Transverse colon (tissue), 4 donors: ENCODE measurements around the gene JUP. TPM values are rescaled to one million over a fixed set of nuclear protein-coding genes. Genes with fewer than 3 reads are reported as not detected.

Experiments used
- DNase-seq: peaks from one replicate; pipeline ENCODE4 v3.0.0-alpha.2; 2019
- H3K27ac ChIP-seq, 4 donors: fragments of 200-600 bp; sonication (generic); 2 replicates each; pipeline ENCODE4 v1.5.1; 2016 to 2018; ENCODE audit warnings: inconsistent platforms in 4 of 4
- H3K27me3 ChIP-seq: fragments of 200-600 bp; sonication (generic); 2 replicates; pipeline ENCODE4 v1.5.1; 2017; ENCODE audit warnings: inconsistent platforms
- H3K36me3 ChIP-seq, 4 donors: fragments of 200-600 bp; sonication (generic); 2 replicates each; pipeline ENCODE4 v1.5.1; 2017 to 2019; ENCODE audit warnings: inconsistent platforms in 4 of 4
- H3K4me1 ChIP-seq, 4 donors: fragments of 200-600 bp; sonication (generic); 2 replicates each; pipeline ENCODE4 v1.5.1; 2017 to 2020; ENCODE audit warnings: inconsistent platforms in 4 of 4
- H3K4me3 ChIP-seq, 4 donors: fragments of 200-600 bp; sonication (generic); 1 replicate in 1 of 4; 2 replicates in 3 of 4; pipeline versions ENCODE4 v1.5.1 to v1.6.1; 2017 to 2019; ENCODE audit warnings: inconsistent platforms in 4 of 4
- H3K9me3 ChIP-seq, 2 donors: fragments of 200-600 bp; sonication (generic); 2 replicates each; pipeline ENCODE4 v1.5.1; 2017 to 2019; ENCODE audit warnings: inconsistent platforms in 2 of 2
- CTCF ChIP-seq, 5 experiments: fragments of 200-600 bp in 3 of 5; fragments of 450-650 bp in 2 of 5; sonication (generic) in 3 of 5; IDR thresholded peaks; 1 replicate in 2 of 5; 2 replicates in 3 of 5; pipeline ENCODE4 v1.5.1; 2016 to 2017; ENCODE audit warnings: antibody characterized with exemption in 5 of 5, inconsistent platforms in 3 of 5, mild to moderate bottlenecking in 2 of 5, moderate library complexity in 1 of 5
- EP300 ChIP-seq: sonication (generic); formaldehyde crosslinking; IDR thresholded peaks from one replicate; pipeline ENCODE4 v1.6.1; 2017; ENCODE audit warnings: antibody characterized with exemption, low read depth
- POLR2A ChIP-seq: fragments of 450-650 bp; IDR thresholded peaks from one replicate; pipeline ENCODE4 v1.6.1; 2016; ENCODE audit warnings: antibody characterized with exemption, mild to moderate bottlenecking, moderate library complexity
- POLR2AphosphoS5 ChIP-seq, 3 donors: sonication (generic); formaldehyde crosslinking; IDR thresholded peaks; one replicate each; pipeline ENCODE4 v1.6.1; 2016; ENCODE audit warnings: antibody characterized with exemption in 3 of 3
- WGBS, 2 donors: methylation state at CpG; one replicate each; pipeline ENCODE4 v1.1.5; 2018; ENCODE audit warnings: low coverage in 1 of 2; 5-methylcytosine and 5-hydroxymethylcytosine counted together
- in situ Hi-C, 4 donors: fragments of 200-750 bp; cut with MboI; loops; one replicate each; pipeline versions ENCODE4 v1.15.0 to v1.15.1; 2017; ENCODE audit warnings: low sequenced_read_pairs in 3 of 4, low pct_ligation_motif_present in 1 of 4, low pct_unique_long_range_greater_than_20kb in 1 of 4
- intact Hi-C: fragments of 100-400 bp; cut with DNase I; formaldehyde crosslinking; loops from one replicate; pipeline ENCODE4 v1.15.1; 2023; ENCODE audit warnings: low total_unique reads
- total RNA-seq, 4 donors: library from RNA; depleted of rRNA; stranded (reverse); fragments of >200 nt; gene quantifications; one replicate each; pipeline ENCODE4 v1.1.0, GENCODE V29; 2016

Gene JUP
- total RNA-seq, 4 donors from 2014 or later = 396 to 595 (median 513) TPM

GRCh38 chr17:41723801-41724475 is 62.6 kb downstream of the JUP start:
- H3K36me3 ChIP-seq = no peaks in the 10 kb centered on the region
- H3K27me3 ChIP-seq = no peaks in the 10 kb centered on the region
- H3K4me1 ChIP-seq = no peaks in the 10 kb centered on the region
- DNase-seq = no peak
- H3K27ac ChIP-seq = no peak overlapping the region
- intact Hi-C loops (no loop called here), in situ Hi-C loops (no loop called here)
- no peaks in the 10 kb centered on the region for H3K9me3 ChIP-seq
- no peak for TF ChIP-seq CTCF (IDR thresholded peaks at IDR 0.05)
- TF ChIP-seq EP300 = no peak
- TF ChIP-seq POLR2AphosphoS5 (IDR thresholded peaks at IDR 0.05) = no peak
- no peak for TF ChIP-seq POLR2A
- H3K4me3 ChIP-seq = no peak overlapping the region
- 76% methylated on average over 12 of the region's 12 CpGs; no CpG with 5 or more reads in 1 of the 2 donors for WGBS, 2 donors

- Histone ChIP-seq H3K27me3 (no peaks in the 10 kb centered on the region), H3K4me1 (no peaks in the 10 kb centered on the region), H3K36me3 (no peaks in the 10 kb centered on the region), H3K9me3 (no peaks in the 10 kb centered on the region), H3K27ac (no peak overlapping the region), H3K4me3 (no peak overlapping the region)
- intact Hi-C loops (no loop called here), in situ Hi-C loops (no loop called here)
- TF ChIP-seq EP300 = no peak
- no peak for TF ChIP-seq CTCF (IDR thresholded peaks at IDR 0.05)
- TF ChIP-seq POLR2AphosphoS5 (IDR thresholded peaks at IDR 0.05) = no peak
- TF ChIP-seq POLR2A = no peak
- no peak for DNase-seq
- 83 to 90% methylated on average over 2 to 7 of the region's 7 CpGs for WGBS, 2 donors
Measured at GRCh38 chr17:41722231-41722630, 64.3 kb downstream of the JUP start.

GRCh38 chr17:41718287-41718645 is 68.2 kb downstream of the JUP start:
- 55 to 80% methylated on average over 1 to 5 of the region's 5 CpGs for WGBS, 2 donors
- no peaks in the 10 kb centered on the region for H3K9me3 ChIP-seq
- TF ChIP-seq CTCF (IDR thresholded peaks at IDR 0.05) (no peak), POLR2AphosphoS5 (IDR thresholded peaks at IDR 0.05) (no peak), POLR2A (no peak), EP300 (no peak)
- DNase-seq = no peak
- intact Hi-C loops = no loop called here
- no peak overlapping the region for H3K4me3 ChIP-seq
- no peaks in the 10 kb centered on the region for H3K27me3 ChIP-seq
- in situ Hi-C loops = no loop called here
- H3K4me1 ChIP-seq = no peaks in the 10 kb centered on the region
- H3K36me3 ChIP-seq = no peaks in the 10 kb centered on the region
- H3K27ac ChIP-seq = no peak overlapping the region

GRCh38 chr17:41717408-41718286 is 68.9 kb downstream of the JUP start:
- no peaks in the 10 kb centered on the region for H3K36me3 ChIP-seq
- TF ChIP-seq POLR2AphosphoS5 (IDR thresholded peaks at IDR 0.05) (no peak), CTCF (IDR thresholded peaks at IDR 0.05) (no peak), EP300 (no peak), POLR2A (no peak)
- no peak overlapping the region for H3K4me3 ChIP-seq
- WGBS, 2 donors = 25 to 54% methylated on average over 8 to 15 of the region's 15 CpGs
- no peak overlapping the region for H3K27ac ChIP-seq
- H3K9me3 ChIP-seq = no peaks in the 10 kb centered on the region
- DNase-seq = no peak
- in situ Hi-C loops = no loop called here
- H3K27me3 ChIP-seq = no peaks in the 10 kb centered on the region
- no peaks in the 10 kb centered on the region for H3K4me1 ChIP-seq
- intact Hi-C loops = no loop called here
